ENCODE measurements around the gene NFKBIL1.

DNA sequence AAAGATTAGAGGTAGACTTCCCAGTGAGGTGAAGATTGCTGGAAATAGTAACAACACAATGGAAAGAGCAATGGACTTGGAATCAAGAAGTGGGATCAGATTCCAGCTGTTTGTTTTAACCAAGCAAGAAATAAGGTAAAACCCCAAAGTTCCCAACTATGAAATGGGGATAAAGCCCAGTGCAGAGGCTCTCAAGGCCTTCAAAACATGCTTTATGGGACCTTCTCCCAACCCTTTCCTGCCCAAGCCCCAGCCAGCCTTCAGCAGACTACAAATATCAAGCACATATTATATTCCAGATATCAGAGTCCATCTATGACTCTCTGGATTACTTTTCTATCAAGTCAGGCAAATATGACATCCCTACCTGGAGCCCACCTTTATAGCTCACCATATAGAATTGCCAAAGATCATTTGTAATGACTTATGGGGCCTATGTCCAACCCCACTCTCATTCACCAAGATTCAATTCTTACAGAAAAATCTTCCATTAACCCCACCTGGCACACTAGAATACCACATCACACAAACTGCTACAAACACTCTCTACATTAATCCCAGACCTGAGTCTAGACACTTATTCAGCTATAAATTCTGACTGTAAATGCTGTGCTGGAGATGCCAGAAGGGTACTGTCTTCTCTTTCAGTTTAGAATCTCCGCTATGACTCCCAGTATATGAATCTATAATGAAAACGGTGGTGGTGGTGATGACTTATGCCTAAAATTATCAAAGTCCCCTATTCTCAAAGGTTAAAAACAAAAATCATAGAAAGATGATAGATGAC, 11.7 kb upstream of the NFKBIL1 start:
- TF ChIP-seq POLR2A (IDR thresholded peaks at IDR 0.05; ENCODE audit: low read depth, low read length): no peak; the same call in 1 of the 2 replicates
- no peak for TF ChIP-seq TAF1 (IDR thresholded peaks at IDR 0.05; ENCODE audit: low read depth, low read length)
- no peak for TF ChIP-seq SPI1 (IDR thresholded peaks at IDR 0.05; ENCODE audit: low read depth, low read length)

Measured in GM12891 (cell line).